GM21423 (cell line): ENCODE measurements around the gene SLC6A4.
"Not testable (repeated sequence)": the region's sequence is repeated elsewhere in the genome, so short reads cannot be mapped to it uniquely, and the experiment has no call there.

Experiments used
- ATAC-seq: cut with Tn5 transposase; IDR thresholded peaks from one replicate; pipeline ENCODE4 v1.9.1; 2021; ENCODE audit warnings: mild to moderate bottlenecking, moderate library complexity; ENCODE audit not compliant: unreplicated experiment

Gene SLC6A4

GRCh38 chr17:30220414-30220813 lies 15.1 kb downstream of the SLC6A4 start:
- ATAC-seq, result no peak

GRCh38 chr17:30219833-30220232 lies 15.7 kb downstream of the SLC6A4 start:
- ATAC-seq, result no peak

GRCh38 chr17:30219315-30219714 lies 16.2 kb downstream of the SLC6A4 start:
- ATAC-seq, result no peak

- no peak for ATAC-seq
Measured at GRCh38 chr17:30218799-30219198, 16.7 kb downstream of the SLC6A4 start.

GRCh38 chr17:30217746-30218245 lies 17.7 kb downstream of the SLC6A4 start:
- no peak for ATAC-seq

GRCh38 chr17:30217054-30217453 lies 18.4 kb downstream of the SLC6A4 start:
- ATAC-seq, result no peak

GRCh38 chr17:30212750-30213149 lies 22.7 kb downstream of the SLC6A4 start:
- peak; percentile 59 for ATAC-seq

GRCh38 chr17:30211371-30211770 lies 24.1 kb downstream of the SLC6A4 start:
- no peak for ATAC-seq

GRCh38 chr17:30210901-30211300 lies 24.6 kb downstream of the SLC6A4 start:
- no peak for ATAC-seq

GRCh38 chr17:30210366-30210765 lies 25.1 kb downstream of the SLC6A4 start:
- no peak for ATAC-seq

GRCh38 chr17:30209930-30210329 lies 25.6 kb downstream of the SLC6A4 start:
- ATAC-seq, result no peak

GRCh38 chr17:30208214-30208613 lies 27.3 kb downstream of the SLC6A4 start:
- ATAC-seq, result no peak

- no peak for ATAC-seq
Measured at GRCh38 chr17:30207655-30208054, 27.8 kb downstream of the SLC6A4 start.

GRCh38 chr17:30203471-30203981 lies 32.0 kb downstream of the SLC6A4 start:
- no peak for ATAC-seq

GRCh38 chr17:30200656-30201055 lies 34.8 kb downstream of the SLC6A4 start:
- not testable (repeated sequence) for ATAC-seq

- no peak for ATAC-seq
Measured at GRCh38 chr17:30200106-30200505, 35.4 kb downstream of the SLC6A4 start.

- no peak for ATAC-seq
Measured at GRCh38 chr17:30199600-30199999, 35.9 kb downstream of the SLC6A4 start.

GRCh38 chr17:30197416-30197815 lies 38.1 kb downstream of the SLC6A4 start:
- ATAC-seq, result no peak

- ATAC-seq, result no peak
Measured at GRCh38 chr17:30196504-30196903, 39.0 kb downstream of the SLC6A4 start.

- ATAC-seq, result no peak
Measured at GRCh38 chr17:30191072-30191471, 44.4 kb downstream of the SLC6A4 start.

- ATAC-seq, result no peak
Measured at GRCh38 chr17:30188211-30188939, 47.1 kb downstream of the SLC6A4 start.

- no peak for ATAC-seq
Measured at GRCh38 chr17:30187573-30187972, 47.9 kb downstream of the SLC6A4 start.

- ATAC-seq, result no peak
Measured at GRCh38 chr17:30186761-30187160, 48.7 kb downstream of the SLC6A4 start.
